GM18499 (cell line): ENCODE data around the gene SH2D7.

Experiments used
- ATAC-seq: cut with Tn5 transposase; IDR thresholded peaks from one replicate; pipeline ENCODE4 v1.9.1; 2021; ENCODE audit warnings: moderate number of reproducible peaks; ENCODE audit not compliant: insufficient read depth, unreplicated experiment

Gene SH2D7

GRCh38 chr15:78076231-78077052 lies 15.9 kb upstream of the SH2D7 start:
- no peak for ATAC-seq

DNA sequence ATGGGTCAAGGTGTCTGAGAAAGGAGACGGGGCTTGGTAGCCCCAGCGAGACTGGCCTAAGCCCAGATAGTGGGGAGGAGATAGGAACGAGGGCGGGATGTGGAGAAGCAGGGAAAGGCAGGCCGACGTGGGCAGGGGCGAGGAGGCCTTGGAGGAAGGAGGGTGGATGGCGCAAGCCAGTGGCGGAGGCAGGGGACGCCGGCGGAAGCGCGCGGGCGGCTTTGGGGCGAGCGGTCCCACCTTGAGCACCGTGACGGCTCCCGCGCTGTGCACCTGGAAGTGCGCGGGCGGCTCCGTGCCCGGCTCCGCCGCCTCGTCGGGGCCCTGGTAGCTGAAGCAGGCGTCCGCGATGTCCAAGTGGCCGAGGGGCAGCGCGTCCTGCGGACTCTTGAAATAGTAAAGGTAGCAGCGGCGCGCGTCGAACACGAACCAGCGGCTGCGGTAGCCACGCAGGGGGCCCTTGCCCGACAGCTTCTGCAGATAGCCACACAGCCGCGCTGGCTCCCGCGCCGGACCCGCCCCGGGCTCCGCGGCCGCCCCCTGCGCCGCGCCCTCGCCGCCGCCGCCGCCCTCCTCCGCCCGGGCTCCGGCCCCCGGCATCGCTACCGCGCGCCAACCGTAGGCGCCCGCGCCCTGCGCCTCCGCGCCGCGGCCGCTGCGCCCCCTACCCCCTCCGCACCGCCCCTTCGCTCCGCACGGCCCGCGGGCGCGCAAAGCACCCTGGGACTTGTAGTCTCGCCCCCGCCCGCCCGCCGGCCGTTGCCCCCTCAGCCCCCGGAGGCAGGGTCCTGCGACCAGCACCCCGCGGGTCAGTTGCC lies 15.1 kb upstream of the SH2D7 start, which contains the start of gene TBC1D2B:
Gene TBC1D2B (minus strand): TSS at position 659 of the 818 bp plus-strand sequence. CDS start 59 bp downstream, at position 600.
- no peak for ATAC-seq

DNA sequence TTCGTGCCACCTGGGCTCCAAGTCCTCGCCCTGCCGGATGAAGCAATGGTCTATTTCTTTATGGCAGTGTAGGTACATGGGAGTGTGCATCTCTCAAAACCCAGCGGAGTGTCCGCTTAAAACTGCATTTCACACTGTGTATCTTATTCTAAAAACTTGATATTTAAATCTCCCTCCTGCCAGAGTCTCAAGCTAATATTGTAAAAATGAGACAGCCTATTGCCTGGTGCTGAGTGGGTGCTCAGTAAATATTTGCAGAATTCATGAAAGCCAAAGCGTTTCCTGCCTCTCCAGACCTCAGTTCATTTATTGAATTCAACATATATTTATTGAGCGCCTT lies 14.5 kb upstream of the SH2D7 start:
- ATAC-seq = no peak

GRCh38 chr15:78079298-78080087 lies 12.9 kb upstream of the SH2D7 start:
- ATAC-seq = no peak

GRCh38 chr15:78080088-78080460 lies 12.3 kb upstream of the SH2D7 start:
- ATAC-seq = no peak

DNA sequence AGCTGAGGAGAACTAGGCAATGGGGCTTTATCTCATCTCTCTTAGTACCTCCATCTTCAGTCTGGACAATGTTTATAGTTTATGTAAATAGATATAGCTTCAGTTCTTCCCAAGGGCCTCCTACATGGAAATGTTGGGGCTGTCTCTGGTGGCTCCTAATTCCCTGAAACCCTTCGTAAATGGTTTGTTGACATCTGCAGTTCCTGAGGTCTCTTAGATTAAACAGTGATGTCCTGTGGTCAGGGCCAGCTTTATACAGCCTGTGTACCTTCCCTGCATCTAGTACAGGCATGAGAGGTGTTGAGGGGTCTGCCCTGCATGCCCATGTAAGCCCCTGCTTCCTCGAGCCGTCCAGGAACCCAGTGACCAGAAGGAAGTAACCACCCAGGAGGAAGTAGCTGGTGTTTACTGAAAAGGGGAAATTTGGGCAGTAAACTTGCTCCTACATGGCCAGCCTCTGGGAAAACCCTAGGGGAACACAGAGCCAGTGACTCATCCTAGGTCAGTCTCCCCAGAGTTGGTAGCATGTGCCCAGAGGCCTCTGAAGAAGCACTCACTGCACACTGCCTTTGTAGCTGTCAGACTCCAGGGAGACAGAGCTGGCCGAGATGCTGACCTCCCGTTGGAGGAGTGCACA lies 10.1 kb upstream of the SH2D7 start:
- no peak for ATAC-seq

GRCh38 chr15:78082743-78083110 lies 9.6 kb upstream of the SH2D7 start:
- ATAC-seq = no peak

DNA sequence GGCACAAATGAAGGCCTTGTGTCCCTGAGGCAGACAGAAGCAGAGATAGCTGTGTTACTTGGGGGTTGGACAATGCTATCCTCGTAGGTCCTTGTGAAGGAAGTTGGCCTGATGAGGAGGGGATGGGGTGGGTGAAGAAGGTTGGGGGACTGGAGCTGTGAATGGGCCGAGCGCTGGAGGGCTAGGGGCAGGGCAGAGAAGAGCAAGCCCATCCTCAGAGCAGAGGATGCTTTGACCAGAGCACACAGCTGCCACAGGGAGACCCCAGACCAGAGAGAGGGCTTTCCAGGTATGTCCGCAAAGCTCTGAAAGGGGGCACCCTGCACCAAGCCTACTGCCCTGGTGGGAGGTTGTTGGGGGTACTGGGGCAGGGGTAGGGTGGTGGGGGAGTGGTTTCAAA lies 9.2 kb upstream of the SH2D7 start:
- ATAC-seq = no peak

- ATAC-seq = no peak
These were observed 8.5 kb upstream of the SH2D7 start for GRCh38 chr15:78083687-78084448.

- ATAC-seq = no peak
These were observed 8.0 kb upstream of the SH2D7 start for GRCh38 chr15:78084449-78084750.

DNA sequence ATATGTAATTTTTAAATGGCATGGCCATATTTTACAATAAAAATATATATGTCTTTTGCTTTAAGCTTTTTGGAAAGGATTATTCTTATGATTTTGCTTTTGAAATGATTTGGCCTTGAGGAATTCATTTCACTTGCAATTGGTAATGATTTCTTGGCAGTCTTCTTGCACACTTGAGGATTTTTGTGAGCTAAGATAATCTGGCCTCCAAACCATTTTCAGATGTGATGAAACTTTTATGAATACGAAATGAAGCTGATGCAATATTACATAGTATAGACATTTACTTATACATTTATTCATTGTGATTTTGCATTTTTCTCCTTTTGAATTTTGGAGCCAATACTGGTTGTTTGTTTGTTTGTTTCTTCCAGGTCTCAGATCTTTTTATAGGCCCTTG lies 6.4 kb upstream of the SH2D7 start:
- ATAC-seq = no peak

- no peak for ATAC-seq
These were observed 4.2 kb upstream of the SH2D7 start for GRCh38 chr15:78087951-78088772.

DNA sequence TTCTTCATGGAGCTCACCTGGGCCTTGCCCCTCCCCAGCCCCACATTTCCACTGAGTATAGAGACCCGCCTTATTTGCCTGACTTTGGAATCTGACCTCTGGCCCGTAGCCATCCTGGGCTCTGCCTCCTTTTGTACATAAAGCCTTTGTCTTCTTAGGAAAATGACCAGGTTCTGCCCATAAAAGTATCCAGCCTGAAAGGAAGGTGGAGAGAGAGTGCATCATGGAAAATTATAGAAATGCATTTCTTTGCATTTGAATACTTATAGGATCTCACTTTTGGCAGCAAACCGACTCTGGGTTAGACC lies 3.6 kb upstream of the SH2D7 start:
- no peak for ATAC-seq

DNA sequence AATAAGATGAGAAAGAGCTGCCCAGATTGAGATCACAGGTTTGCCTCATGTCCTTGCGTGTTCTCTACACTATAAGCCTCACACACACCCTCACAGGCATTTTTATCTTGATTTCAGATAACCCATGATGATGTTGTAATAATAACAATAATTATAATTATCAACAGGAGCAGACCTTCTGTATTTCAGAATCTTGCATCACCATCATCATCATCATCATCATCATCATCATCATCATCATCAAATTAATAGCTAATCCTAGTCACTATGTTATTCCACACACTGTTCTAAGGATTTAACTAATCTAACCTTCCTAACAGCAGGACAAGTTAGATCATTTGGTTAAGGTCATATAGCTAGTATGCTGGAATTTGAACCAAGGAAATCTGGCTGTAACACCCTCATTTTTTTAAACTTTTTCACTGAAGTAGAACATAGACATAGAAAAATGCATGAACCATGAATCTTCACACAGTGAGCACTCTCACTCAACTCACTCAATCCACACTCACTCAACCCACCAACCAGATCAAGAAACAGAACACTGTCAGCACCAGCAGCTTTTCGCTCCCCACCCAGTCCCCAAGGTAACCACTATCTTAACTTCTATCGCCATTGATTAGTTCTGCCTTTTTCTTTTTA lies 1.8 kb upstream of the SH2D7 start:
- ATAC-seq = no peak

GRCh38 chr15:78093242-78094020 lies 1.1 kb downstream of the SH2D7 start:
- no peak for ATAC-seq

DNA sequence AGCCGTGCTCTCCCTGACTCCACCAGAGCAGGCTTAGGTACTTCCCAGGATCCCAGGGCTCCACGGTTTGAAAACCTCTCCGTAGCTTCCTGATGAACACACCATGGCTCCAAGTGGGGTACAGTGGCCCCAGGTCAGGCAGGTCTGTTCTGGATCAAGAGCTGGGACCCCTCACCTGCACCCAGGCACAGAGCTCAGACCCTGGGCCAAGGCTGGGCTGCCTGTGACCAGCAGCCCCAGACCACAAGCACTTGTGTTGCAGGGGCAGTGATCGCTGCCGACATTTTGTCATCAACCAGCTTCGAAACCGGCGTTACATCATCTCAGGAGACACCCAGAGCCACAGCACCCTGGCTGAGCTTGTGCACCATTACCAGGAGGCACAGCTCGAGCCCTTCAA lies 5.3 kb downstream of the SH2D7 start:
- ATAC-seq = no peak

GRCh38 chr15:78098131-78098755 lies 5.9 kb downstream of the SH2D7 start:
- ATAC-seq = no peak

DNA sequence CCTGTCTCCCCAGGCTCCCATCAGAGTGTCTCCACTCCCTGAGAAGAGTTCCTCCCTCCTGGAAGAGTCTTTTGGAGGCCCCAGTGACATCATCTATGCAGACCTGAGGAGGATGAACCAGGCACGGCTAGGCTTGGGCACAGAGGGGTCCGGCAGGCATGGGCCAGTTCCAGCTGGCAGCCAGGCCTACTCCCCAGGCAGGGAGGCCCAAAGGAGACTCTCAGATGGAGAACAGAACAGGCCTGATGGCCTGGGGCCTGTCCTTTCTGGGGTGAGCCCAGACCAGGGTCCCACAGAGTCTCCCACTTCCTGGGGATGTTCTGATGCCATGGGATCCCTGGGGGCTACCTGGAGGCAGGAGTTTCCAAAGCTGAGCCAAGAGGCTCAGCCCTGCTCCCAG lies 8.5 kb downstream of the SH2D7 start:
- ATAC-seq = no peak
